Measurements from ENCODE around the gene GAA.

Gene GAA

GRCh38 chr17:80115159-80115558 is 13.8 kb downstream of the GAA start:
- Histone ChIP-seq H4K20me1 (ENCODE audit: insufficient read depth, low read length, poor library complexity, severe bottlenecking) (no peaks in the 10 kb centered on the region), H3K79me2 (ENCODE audit: insufficient read depth, low read length) (no peaks in the 10 kb centered on the region), H2AFZ (ENCODE audit: low read length) (no peak overlapping the region), H3K27me3 (ENCODE audit: insufficient read depth, low read length, poor library complexity, severe bottlenecking) (no peaks in the 10 kb centered on the region), H3K4me3 (ENCODE audit: low read length, poor library complexity, severe bottlenecking) (no peak overlapping the region), H3F3A (ENCODE audit: low read depth) (no peaks in the 10 kb centered on the region), H3K9me3 (ENCODE audit: insufficient read depth, low read depth, low read length) (no peaks in the 10 kb centered on the region), H3K4me1 (ENCODE audit: insufficient read depth, low read length, poor library complexity, severe bottlenecking) (no peaks in the 10 kb centered on the region), H3K4me2 (ENCODE audit: low read depth, low read length, poor library complexity, severe bottlenecking) (no peak overlapping the region), H3K9ac (ENCODE audit: low read depth, low read length, poor library complexity, severe bottlenecking) (no peak overlapping the region), H3K9me2 (replicated peaks; ENCODE audit: low read depth, low read length) (no peaks in the 10 kb centered on the region), H3K36me3 (ENCODE audit: insufficient read depth, low read length) (no peaks in the 10 kb centered on the region)
- TF ChIP-seq EZH2phosphoT487 (IDR thresholded peaks at IDR 0.05; ENCODE audit: borderline replicate concordance): no peak

GRCh38 chr17:80116276-80116920 is 15.0 kb downstream of the GAA start:
- Histone ChIP-seq H2AFZ (ENCODE audit: low read length) (no peak overlapping the region), H3F3A (ENCODE audit: low read depth) (no peaks in the 10 kb centered on the region), H3K79me2 (ENCODE audit: insufficient read depth, low read length) (no peaks in the 10 kb centered on the region), H3K36me3 (ENCODE audit: insufficient read depth, low read length) (no peaks in the 10 kb centered on the region), H3K9ac (ENCODE audit: low read depth, low read length, poor library complexity, severe bottlenecking) (no peak overlapping the region), H3K9me2 (replicated peaks; ENCODE audit: low read depth, low read length) (no peaks in the 10 kb centered on the region), H3K27me3 (ENCODE audit: insufficient read depth, low read length, poor library complexity, severe bottlenecking) (no peaks in the 10 kb centered on the region), H3K9me3 (ENCODE audit: insufficient read depth, low read depth, low read length) (no peaks in the 10 kb centered on the region), H4K20me1 (ENCODE audit: insufficient read depth, low read length, poor library complexity, severe bottlenecking) (no peaks in the 10 kb centered on the region), H3K4me1 (ENCODE audit: insufficient read depth, low read length, poor library complexity, severe bottlenecking) (no peaks in the 10 kb centered on the region), H3K4me3 (ENCODE audit: low read length, poor library complexity, severe bottlenecking) (no peak overlapping the region), H3K4me2 (ENCODE audit: low read depth, low read length, poor library complexity, severe bottlenecking) (no peak overlapping the region)
- TF ChIP-seq CTCF (conservative IDR thresholded peaks at IDR 0.05; ENCODE audit: low read length): no peak

GRCh38 chr17:80116921-80117380 is 15.6 kb downstream of the GAA start:
- Histone ChIP-seq H2AFZ (ENCODE audit: low read length) (no peak overlapping the region), H3K79me2 (ENCODE audit: insufficient read depth, low read length) (no peaks in the 10 kb centered on the region), H3K9me3 (ENCODE audit: insufficient read depth, low read depth, low read length) (no peaks in the 10 kb centered on the region), H3F3A (ENCODE audit: low read depth) (no peaks in the 10 kb centered on the region), H3K4me1 (ENCODE audit: insufficient read depth, low read length, poor library complexity, severe bottlenecking) (no peaks in the 10 kb centered on the region), H3K36me3 (ENCODE audit: insufficient read depth, low read length) (no peaks in the 10 kb centered on the region), H3K9me2 (replicated peaks; ENCODE audit: low read depth, low read length) (no peaks in the 10 kb centered on the region), H3K9ac (ENCODE audit: low read depth, low read length, poor library complexity, severe bottlenecking) (no peak overlapping the region), H4K20me1 (ENCODE audit: insufficient read depth, low read length, poor library complexity, severe bottlenecking) (no peaks in the 10 kb centered on the region), H3K4me2 (ENCODE audit: low read depth, low read length, poor library complexity, severe bottlenecking) (no peak overlapping the region), H3K27me3 (ENCODE audit: insufficient read depth, low read length, poor library complexity, severe bottlenecking) (no peaks in the 10 kb centered on the region), H3K4me3 (ENCODE audit: low read length, poor library complexity, severe bottlenecking) (no peak overlapping the region)
- TF ChIP-seq CTCF (conservative IDR thresholded peaks at IDR 0.05; ENCODE audit: low read length) (no peak), EZH2phosphoT487 (IDR thresholded peaks at IDR 0.05; ENCODE audit: borderline replicate concordance) (no peak)

Data from Loucy (cell line).